Skeletal muscle satellite cell (primary cell): ENCODE data around the gene TPRG1L.

ENCODE experiments used
- H3K27me3 ChIP-seq: 2 replicates; pipeline ENCODE4 v1.7.0; 2013; ENCODE audit warnings: low read length; ENCODE audit not compliant: control insufficient read depth, insufficient read depth
- H3K36me3 ChIP-seq: 2 replicates; pipeline ENCODE4 v1.7.0; 2013; ENCODE audit warnings: mild to moderate bottlenecking, control low read depth, low read length; ENCODE audit not compliant: insufficient read depth
- H3K4me1 ChIP-seq: 2 replicates; pipeline ENCODE4 v1.7.0; 2013; ENCODE audit warnings: low read length; ENCODE audit not compliant: control insufficient read depth, insufficient read depth
- H3K4me2 ChIP-seq: 2 replicates; pipeline ENCODE4 v1.7.0; 2013; ENCODE audit warnings: mild to moderate bottlenecking, low read length
- H3K4me3 ChIP-seq: 2 replicates; pipeline ENCODE4 v1.7.0; 2013; ENCODE audit warnings: low read length
- H3K9ac ChIP-seq: 2 replicates; pipeline ENCODE4 v1.7.0; 2013; ENCODE audit warnings: mild to moderate bottlenecking, low read depth, low read length, moderate library complexity
- H3K9me3 ChIP-seq: replicated peaks from 2 replicates; pipeline ENCODE4 v1.7.0; 2013; ENCODE audit warnings: mild to moderate bottlenecking, control low read depth, low read length

TPRG1L gene

GRCh38 chr1:3641816-3642215, 17.0 kb downstream of the TPRG1L start:
- H3K36me3 ChIP-seq: peaks cover 24% of the 10 kb centered on the region

GRCh38 chr1:3642919-3643675, 18.3 kb downstream of the TPRG1L start:
- Histone ChIP-seq H3K36me3 (peaks cover 14% of the 10 kb centered on the region), H3K4me3 (no peak overlapping the region), H3K27me3 (no peaks in the 10 kb centered on the region), H3K9me3 (no peaks in the 10 kb centered on the region), H3K9ac (no peak overlapping the region), H3K4me2 (no peak overlapping the region), H3K4me1 (no peaks in the 10 kb centered on the region)

More at GRCh38 chr1:3641816-3642215, 17.0 kb downstream of the TPRG1L start:
- Histone ChIP-seq H3K4me2 (no peak overlapping the region), H3K9me3 (no peaks in the 10 kb centered on the region), H3K4me1 (no peaks in the 10 kb centered on the region), H3K9ac (no peak overlapping the region), H3K27me3 (no peaks in the 10 kb centered on the region), H3K4me3 (no peak overlapping the region)

- peaks cover 8% of the 10 kb centered on the region for H3K36me3 ChIP-seq
Observed at GRCh38 chr1:3644273-3644672, 19.5 kb downstream of the TPRG1L start.

DNA sequence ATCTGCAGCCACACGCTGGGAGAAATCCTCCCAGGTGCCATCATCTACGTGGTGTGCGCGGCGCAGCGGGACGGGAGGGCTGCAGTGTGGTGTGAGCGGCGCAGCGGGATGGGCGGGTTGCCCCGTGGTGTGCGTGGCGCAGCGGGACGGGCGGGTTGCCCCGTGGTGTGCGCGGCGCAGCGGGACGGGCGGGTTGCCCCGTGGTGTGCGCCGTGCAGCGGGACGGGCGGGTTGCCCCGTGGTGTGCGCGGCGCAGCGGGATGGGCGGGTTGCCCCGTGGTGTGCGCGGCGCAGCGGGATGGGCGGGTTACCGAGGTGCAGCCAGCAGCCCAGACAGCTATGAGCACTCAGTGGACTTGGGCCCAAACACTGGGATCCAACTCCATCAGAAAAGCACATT, 20.4 kb downstream of the TPRG1L start:
- Histone ChIP-seq H3K4me3 (no peak overlapping the region), H3K9ac (no peak overlapping the region), H3K4me1 (peaks cover 6% of the 10 kb centered on the region), H3K9me3 (no peaks in the 10 kb centered on the region), H3K27me3 (peaks cover under 1% of the 10 kb centered on the region), H3K36me3 (peaks cover 8% of the 10 kb centered on the region), H3K4me2 (no peak overlapping the region)

More at GRCh38 chr1:3644273-3644672, 19.5 kb downstream of the TPRG1L start:
- no peak overlapping the region for H3K4me3 ChIP-seq
- no peaks in the 10 kb centered on the region for H3K9me3 ChIP-seq
- H3K4me2 ChIP-seq: no peak overlapping the region
- no peaks in the 10 kb centered on the region for H3K27me3 ChIP-seq
- no peak overlapping the region for H3K9ac ChIP-seq
- H3K4me1 ChIP-seq: peaks cover 4% of the 10 kb centered on the region

DNA sequence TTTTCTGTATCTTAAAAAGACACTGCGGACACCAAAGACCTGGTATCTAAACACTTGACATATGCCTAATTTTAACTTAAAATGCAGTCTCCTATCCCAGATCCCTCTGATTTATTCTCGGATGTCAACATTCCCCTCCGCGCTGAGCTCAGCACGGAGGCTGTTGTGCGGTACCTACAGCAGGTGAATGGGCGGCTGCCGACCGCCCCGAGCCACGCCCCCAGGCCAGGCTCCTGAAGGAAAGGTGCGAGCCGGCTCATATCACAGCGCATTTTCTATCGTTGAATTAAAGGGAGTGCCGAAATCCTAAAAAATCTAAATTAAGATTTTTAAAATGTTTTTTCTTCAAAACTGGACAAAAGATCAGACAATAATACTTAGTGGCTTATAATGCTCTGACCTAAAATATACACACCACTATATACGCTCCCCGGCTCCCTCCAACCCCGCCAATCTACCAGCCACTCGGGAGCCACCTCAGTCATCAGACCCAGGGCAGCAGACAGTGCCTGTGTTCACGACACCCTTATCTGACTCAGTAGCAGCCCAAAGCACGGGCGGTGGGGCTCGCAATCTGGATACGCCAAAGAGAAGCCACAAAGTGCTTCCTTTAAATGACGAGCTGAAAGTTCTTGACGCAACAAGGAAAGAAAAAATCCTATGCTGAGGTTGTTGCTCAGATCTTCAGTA, 21.0 kb downstream of the TPRG1L start:
- no peak overlapping the region for H3K9ac ChIP-seq
- peaks cover 6% of the 10 kb centered on the region for H3K27me3 ChIP-seq
- no peak overlapping the region for H3K4me3 ChIP-seq
- H3K9me3 ChIP-seq: no peaks in the 10 kb centered on the region
- H3K4me2 ChIP-seq: no peak overlapping the region
- H3K4me1 ChIP-seq: peaks cover 6% of the 10 kb centered on the region
- peaks cover 8% of the 10 kb centered on the region for H3K36me3 ChIP-seq

DNA sequence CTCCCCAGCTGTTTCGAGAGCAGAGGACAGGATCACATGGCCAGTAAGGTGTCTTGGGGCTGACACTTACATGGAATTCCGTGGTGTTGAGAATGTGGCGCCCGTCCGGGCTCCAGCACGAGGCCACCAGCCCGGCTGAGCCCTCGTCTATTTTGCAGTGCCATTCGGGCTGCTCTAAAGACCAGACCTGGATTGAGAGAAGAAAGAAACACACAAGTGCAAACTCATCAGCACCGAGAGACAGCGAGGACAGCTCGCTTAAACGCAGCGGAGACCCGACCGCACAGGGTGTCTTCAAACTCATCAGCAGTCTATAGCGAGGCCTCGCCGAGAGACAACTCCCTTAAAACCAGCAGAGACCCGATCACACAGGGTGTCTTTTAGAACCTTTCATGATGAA, 21.8 kb downstream of the TPRG1L start:
- H3K36me3 ChIP-seq: peaks cover 8% of the 10 kb centered on the region
- no peak overlapping the region for H3K4me2 ChIP-seq

DNA sequence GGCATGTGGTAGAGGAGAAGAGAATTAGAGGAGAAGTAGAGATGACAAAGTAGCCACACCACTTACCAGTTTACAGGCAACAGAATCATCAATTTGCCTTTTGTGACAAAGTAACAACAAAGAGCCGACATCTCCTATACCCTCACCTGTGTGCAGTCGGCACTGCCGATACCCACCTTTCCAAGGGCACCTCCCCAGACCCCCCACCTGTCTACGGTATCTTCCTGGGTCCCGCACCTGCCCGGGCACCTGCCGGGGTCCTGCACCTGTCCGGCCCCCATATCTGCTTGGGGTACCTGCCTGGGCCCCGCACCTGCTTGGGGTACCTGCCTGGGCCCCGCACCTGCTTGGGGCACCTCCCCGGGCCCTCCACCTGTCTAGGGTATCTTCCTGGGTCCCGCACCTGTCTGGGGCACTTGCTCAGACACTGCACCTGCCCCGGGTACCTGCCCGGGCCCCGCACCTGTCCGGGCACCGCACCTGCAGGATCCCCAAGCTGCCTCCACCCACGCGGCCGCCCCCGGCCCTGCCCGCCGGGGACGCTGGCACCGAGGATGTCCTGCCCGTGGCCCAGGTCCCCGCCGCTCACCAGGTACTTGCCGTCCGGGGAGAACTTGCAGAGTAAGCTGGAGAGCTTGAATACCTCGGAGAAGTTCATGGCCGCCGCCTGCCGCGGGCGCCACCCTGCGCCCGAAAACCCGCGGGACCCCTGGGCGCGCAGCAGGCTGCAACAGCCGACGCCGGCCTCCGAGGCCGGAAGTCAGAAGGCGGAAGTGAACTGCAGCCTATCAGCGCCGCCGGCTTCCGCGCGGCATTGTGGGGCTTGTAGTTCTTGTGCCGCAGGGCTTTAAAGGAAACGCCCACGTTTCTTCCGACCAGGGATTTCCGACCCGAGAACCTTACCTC, 24.8 kb downstream of the TPRG1L start, which contains the start of gene WRAP73:
Gene WRAP73, minus strand, starts transcription at position 762 of the 906 bp plus-strand sequence. Its CDS starts 104 bp downstream, at position 658.
- Histone ChIP-seq H3K4me1 (peaks cover 6% of the 10 kb centered on the region), H3K36me3 (peaks cover 5% of the 10 kb centered on the region), H3K27me3 (peaks cover 41% of the 10 kb centered on the region), H3K9me3 (no peaks in the 10 kb centered on the region), H3K9ac (peak within 1 kb of the TSS; percentile 92), H3K4me2 (peak within 1 kb of the TSS; percentile 95), H3K4me3 (peak within 1 kb of the TSS; percentile 95)

More for the DNA sequence above, 21.8 kb downstream of the TPRG1L start:
- Histone ChIP-seq H3K9ac (no peak overlapping the region), H3K4me1 (peaks cover 6% of the 10 kb centered on the region), H3K4me3 (no peak overlapping the region), H3K9me3 (no peaks in the 10 kb centered on the region), H3K27me3 (peaks cover 14% of the 10 kb centered on the region)

DNA sequence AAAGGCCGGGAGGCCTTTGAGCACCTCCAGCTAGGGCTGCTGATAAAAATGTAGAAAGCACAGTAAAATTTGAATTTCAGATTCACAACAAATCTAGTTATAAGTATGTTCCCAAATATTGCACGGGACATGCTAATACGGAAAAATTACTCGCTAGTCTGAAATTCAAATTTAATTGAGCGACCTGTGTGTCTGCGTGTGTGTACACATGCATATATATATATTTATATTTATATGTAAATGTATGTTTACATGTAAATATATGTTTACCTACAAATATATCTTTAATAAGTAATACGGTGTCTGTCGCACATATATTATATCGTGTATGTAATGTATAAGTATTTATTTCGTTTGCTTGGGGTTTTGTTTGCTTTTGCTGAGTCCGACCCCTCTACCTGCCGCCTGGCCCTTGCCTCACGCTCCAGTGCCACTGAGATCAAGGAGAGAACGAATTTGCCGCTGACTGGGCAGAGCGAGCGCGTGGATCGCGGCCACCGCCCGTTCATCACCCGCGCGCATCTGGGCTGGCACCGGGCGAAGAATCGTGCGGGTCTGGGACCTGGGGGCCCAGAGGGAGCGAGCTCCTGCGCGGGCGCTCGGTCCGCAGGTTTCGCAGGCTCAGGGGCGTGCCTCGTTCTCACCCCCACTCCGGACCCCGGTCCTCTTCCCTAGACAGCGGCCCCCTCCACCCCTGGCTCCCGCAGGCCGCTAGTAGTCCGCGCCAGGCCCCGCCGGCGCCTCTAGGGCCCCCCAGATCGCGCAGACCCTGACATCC, 25.6 kb downstream of the TPRG1L start:
- Histone ChIP-seq H3K4me3 (peak overlapping the region; percentile 95), H3K4me2 (peak overlapping the region; percentile 95), H3K4me1 (peaks cover 6% of the 10 kb centered on the region), H3K9me3 (no peaks in the 10 kb centered on the region), H3K36me3 (no peaks in the 10 kb centered on the region), H3K27me3 (peaks cover 46% of the 10 kb centered on the region), H3K9ac (no peak overlapping the region)

DNA sequence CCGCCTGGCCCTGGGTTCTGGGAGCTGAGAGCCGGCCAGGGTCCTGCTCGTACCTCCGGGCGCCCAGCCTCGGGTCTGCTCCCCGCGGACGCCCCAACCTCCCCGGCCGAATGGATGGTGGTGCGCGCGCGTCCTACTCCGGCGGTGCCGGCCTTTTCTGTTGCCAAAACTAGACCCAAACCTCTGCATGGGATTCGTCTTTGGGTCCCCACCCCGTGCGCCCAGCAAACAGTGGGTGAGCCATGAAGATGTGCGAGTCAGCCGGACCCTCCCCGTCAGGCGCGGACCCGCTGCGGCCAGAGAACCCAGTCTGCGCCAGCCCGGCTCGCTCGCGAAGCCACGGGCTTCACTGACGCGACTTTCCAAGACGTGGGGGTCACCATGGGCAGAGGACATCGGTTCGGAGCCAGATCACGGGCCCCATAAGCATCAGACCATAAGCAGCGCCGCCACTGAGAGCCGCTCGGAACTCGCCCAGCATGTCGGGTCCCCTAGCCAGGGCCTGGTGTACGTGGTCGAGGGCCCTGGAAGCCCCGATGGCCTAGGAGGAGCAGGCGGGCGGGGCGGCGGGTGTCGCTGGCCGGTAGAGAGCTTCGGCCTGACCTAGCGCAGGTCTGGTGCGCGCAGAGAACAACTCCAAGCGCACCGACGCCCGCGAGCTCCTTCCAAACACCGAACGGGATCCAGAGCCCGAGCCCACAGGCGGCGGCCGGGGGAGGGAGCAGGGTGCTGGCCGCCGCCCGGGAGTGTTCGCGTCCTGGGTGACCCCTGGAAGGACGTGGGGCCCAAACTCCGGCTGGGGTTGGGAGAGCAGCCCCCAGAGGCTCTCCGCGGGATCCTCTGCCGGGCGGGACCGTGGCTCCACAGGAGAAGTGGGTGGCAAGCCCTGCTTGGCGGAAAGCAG, 26.5 kb downstream of the TPRG1L start:
- Histone ChIP-seq H3K4me2 (peak overlapping the region; percentile 33), H3K4me1 (peaks cover 6% of the 10 kb centered on the region), H3K36me3 (no peaks in the 10 kb centered on the region), H3K27me3 (peaks cover 51% of the 10 kb centered on the region), H3K9ac (no peak overlapping the region), H3K4me3 (no peak overlapping the region), H3K9me3 (no peaks in the 10 kb centered on the region)
